K562 (cell line): Measurements from ENCODE around the gene FKBP15. TPM values are rescaled to one million over a fixed set of nuclear protein-coding genes. Genes with fewer than 3 reads are reported as not detected.

Experiments used
- EP400 ChIP-seq: fragments of 450-650 bp; IDR thresholded peaks from 2 replicates; pipeline ENCODE4 v1.6.1; 2017; ENCODE audit warnings: antibody characterized with exemption, mild to moderate bottlenecking, moderate library complexity
- GTF2B ChIP-seq: IDR thresholded peaks from 2 replicates; pipeline ENCODE4 v1.6.1; 2011; ENCODE audit not compliant: insufficient read length; ENCODE audit errors: extremely low read depth
- HOMEZ ChIP-seq: fragments of 250-450 bp; sonication (Bioruptor Pico); IDR thresholded peaks from 2 replicates; pipeline ENCODE4 v1.4.0; 2020; ENCODE audit warnings: mild to moderate bottlenecking, moderate library complexity
- MYC ChIP-seq, 2 experiments: fragments of 250-450 bp in 1 of 2; sonication (Bioruptor Pico) in 1 of 2; IDR thresholded peaks; 2 replicates each; pipeline versions ENCODE4 v1.5.1 to v1.6.1; 2012 to 2021; ENCODE audit warnings: low read depth in 2 of 2, borderline replicate concordance in 1 of 2, improper control_type of control experiment in 1 of 2, low read length in 1 of 2, mild to moderate bottlenecking in 1 of 2, moderate library complexity in 1 of 2
- NFIC ChIP-seq: fragments of 450-650 bp; IDR thresholded peaks from 2 replicates; pipeline ENCODE4 v1.6.1; 2017; ENCODE audit warnings: mild to moderate bottlenecking, inconsistent platforms
- NRF1 ChIP-seq, 2 experiments: fragments of 450-650 bp; IDR thresholded peaks in 1 of 2; conservative IDR thresholded peaks in 1 of 2; 2 replicates each; pipeline ENCODE4 v1.6.1; 2014; ENCODE audit warnings: mild to moderate bottlenecking in 2 of 2
- POLR2AphosphoS5 ChIP-seq: IDR thresholded peaks from 2 replicates; pipeline ENCODE4 v1.6.1; 2011; ENCODE audit warnings: mild to moderate bottlenecking, low read depth, low read length, moderate library complexity; ENCODE audit not compliant: control insufficient read depth, insufficient read depth
- SIN3B ChIP-seq: fragments of 450-650 bp; IDR thresholded peaks from 2 replicates; pipeline ENCODE4 v1.6.1; 2017; ENCODE audit warnings: low read depth, mild to moderate bottlenecking, moderate library complexity
- SIRT6 ChIP-seq: IDR thresholded peaks from one replicate; pipeline ENCODE4 v1.6.1; 2012; ENCODE audit warnings: low read depth, mild to moderate bottlenecking, control low read depth, inconsistent platforms, low read length, moderate library complexity
- SIX5 ChIP-seq, 2 experiments: IDR thresholded peaks; 2 replicates each; pipeline ENCODE4 v1.6.1; 2011; ENCODE audit warnings: low read length in 2 of 2, borderline replicate concordance in 1 of 2, low read depth in 1 of 2, mild to moderate bottlenecking in 1 of 2, moderate library complexity in 1 of 2; ENCODE audit not compliant: insufficient read depth in 1 of 2
- TAF15 ChIP-seq: fragments of 200-400 bp; formaldehyde crosslinking; IDR thresholded peaks from 2 replicates; pipeline ENCODE4 v1.6.1; 2017; ENCODE audit warnings: mild to moderate bottlenecking, low read depth, low read length, moderate library complexity
- TAL1 ChIP-seq: fragments of 450-650 bp; IDR thresholded peaks from 2 replicates; pipeline ENCODE4 v1.6.1; 2016; ENCODE audit warnings: mild to moderate bottlenecking
- ZBTB40 ChIP-seq, 2 experiments: fragments of 450-650 bp in 1 of 2; sonication (generic) in 1 of 2; formaldehyde crosslinking in 1 of 2; IDR thresholded peaks; 2 replicates each; pipeline versions ENCODE4 v1.7.1 to v1.9.0; 2016 to 2022; ENCODE audit warnings: inconsistent platforms in 1 of 2, mild to moderate bottlenecking in 1 of 2, missing genetic modification reagents in 1 of 2
- ZKSCAN3 ChIP-seq: fragments of 250-450 bp; sonication (Bioruptor Pico); IDR thresholded peaks from 2 replicates; pipeline ENCODE4 v1.4.0; 2020
- ZNF589 ChIP-seq: fragments of 200-800 bp; sonication (Bioruptor generic); IDR thresholded peaks from 2 replicates; pipeline ENCODE4 v1.6.1; 2016; ENCODE audit warnings: low read depth, missing genetic modification characterization, missing compliant biosample characterization
- ZNF76 ChIP-seq: fragments of 250-450 bp; sonication (Bioruptor Pico); IDR thresholded peaks from 2 replicates; pipeline ENCODE4 v1.4.0; 2020; ENCODE audit warnings: mild to moderate bottlenecking, moderate library complexity, borderline replicate concordance
- ZNF778 ChIP-seq: fragments of 450-650 bp; formaldehyde crosslinking; IDR thresholded peaks from 2 replicates; pipeline ENCODE4 v1.4.0; 2020; ENCODE audit warnings: mild to moderate bottlenecking, moderate library complexity
- polyA plus RNA-seq, 8 experiments: library from polyadenylated mRNA; depleted of rRNA in 4 of 8; stranded (reverse) in 5 of 8; unstranded in 3 of 8; fragments of >200 nt; fragmentation: Nextera tagmentation in 2 of 8; fragmentation: Illumina TruSeq in 1 of 8; extraction: Ambion mirVana in 2 of 8; extraction: Trizol in 1 of 8; gene quantifications; 2 replicates each; pipeline versions ENCODE4 v1.2.1 to v1.2.3, GENCODE V29; 2011 to 2014; ENCODE audit warnings: inconsistent platforms in 1 of 8, missing spikeins in 1 of 8
- total RNA-seq, 7 experiments: library from RNA; depleted of rRNA in 6 of 7; stranded (reverse); fragments of >200 nt in 6 of 7; fragmentation: Illumina TruSeq in 2 of 7; extraction: Trizol in 2 of 7; gene quantifications; 2 replicates each; pipeline versions ENCODE4 v1.2.1 to v1.2.3, GENCODE V29; 2011 to 2021; ENCODE audit warnings: low replicate concordance in 1 of 7

The FKBP15 gene
- total and polyA plus RNA-seq, 9 of the 15 experiments (the other 6 are each of a cell fraction or from before 2014, with no cell fraction given): 8.7 to 38.0 (median 18.9) TPM

GRCh38 chr9:113231701-113232100 lies 10.6 kb upstream of the FKBP15 start (continued):
- no peak for TF ChIP-seq MYC (IDR thresholded peaks at IDR 0.05; ENCODE audit: low read depth, low read length)
- TF ChIP-seq MYC (CRISPR knock-in tag; IDR thresholded peaks at IDR 0.05; ENCODE audit: borderline replicate concordance, low read depth): no peak
- no peak for TF ChIP-seq SIX5 (IDR thresholded peaks at IDR 0.05; ENCODE audit: borderline replicate concordance in 1 of 2, insufficient read depth in 1 of 2, low read depth in 1 of 2, low read length in 2 of 2)
- TF ChIP-seq EP400: no peak
- peak; percentile 51; the same call in 1 of the 2 replicates for TF ChIP-seq POLR2AphosphoS5
- 0 out of 2 replicates have a peak, but pooled peaks have one; percentile 7 for TF ChIP-seq NFIC
- no peak for TF ChIP-seq TAF15
- TF ChIP-seq ZNF589: no peak
- no peak for TF ChIP-seq ZBTB40 (IDR thresholded peaks at IDR 0.05)
- TF ChIP-seq ZBTB40 (CRISPR knock-in tag; IDR thresholded peaks at IDR 0.05): no peak
- TF ChIP-seq SIRT6: no peak
- TF ChIP-seq SIN3B: no peak
- no peak for TF ChIP-seq ZKSCAN3 (CRISPR knock-in tag)
- peak; percentile 73 for TF ChIP-seq TAL1
- no peak for TF ChIP-seq NRF1 (conservative IDR thresholded peaks at IDR 0.05 in 1 of 2, IDR thresholded peaks at IDR 0.05 in 1 of 2)
- no peak for TF ChIP-seq ZNF76 (CRISPR knock-in tag)
- TF ChIP-seq GTF2B: no peak
- no peak for TF ChIP-seq HOMEZ
- TF ChIP-seq ZNF778: no peak
